Ovary (tissue), 9 donors: ENCODE results near the gene BRAP. TPM values are rescaled to one million over a fixed set of nuclear protein-coding genes. Genes with fewer than 3 reads are reported as not detected.
"Not testable (repeated sequence)": the region's sequence is repeated elsewhere in the genome, so short reads cannot be mapped to it uniquely, and the experiment has no call there.

Experiments used
- DNase-seq, 5 donors: peaks; one replicate each; pipeline ENCODE4 v3.0.0-alpha.2; 2019 to 2020
- H3K27ac ChIP-seq, 2 donors: fragments of 200-600 bp; one replicate each; pipeline versions ENCODE4 v1.5.1 to v1.8.0; 2019 to 2022
- H3K27me3 ChIP-seq: fragments of 200-600 bp; one replicate; pipeline ENCODE4 v1.8.0; 2022
- H3K36me3 ChIP-seq: fragments of 200-600 bp; sonication (generic); one replicate; pipeline ENCODE4 v1.5.1; 2019
- H3K4me1 ChIP-seq: one replicate; pipeline ENCODE4 v1.8.1; 2013; ENCODE audit warnings: mild to moderate bottlenecking, moderate library complexity; ENCODE audit not compliant: insufficient read depth
- H3K4me3 ChIP-seq: fragments of 200-600 bp; sonication (generic); one replicate; pipeline ENCODE4 v1.5.1; 2017
- H3K9me3 ChIP-seq, 2 donors: fragments of 200-600 bp in 1 of 2; sonication (generic) in 1 of 2; one replicate each; pipeline versions ENCODE4 v1.5.1 to v1.8.1; 2013 to 2019; ENCODE audit warnings: mild to moderate bottlenecking in 1 of 2, moderate library complexity in 1 of 2
- CTCF ChIP-seq, 3 donors: fragments of 450-650 bp in 2 of 3; fragments of 200-600 bp in 1 of 3; IDR thresholded peaks; one replicate each; pipeline versions ENCODE4 v1.5.1 to v1.8.0; 2016 to 2022; ENCODE audit warnings: antibody characterized with exemption in 3 of 3, mild to moderate bottlenecking in 1 of 3
- EP300 ChIP-seq: sonication (generic); formaldehyde crosslinking; IDR thresholded peaks from one replicate; pipeline ENCODE4 v1.6.1; 2017; ENCODE audit warnings: antibody characterized with exemption
- POLR2A ChIP-seq: fragments of 450-650 bp; IDR thresholded peaks from one replicate; pipeline ENCODE4 v1.6.1; 2017; ENCODE audit warnings: antibody characterized with exemption, mild to moderate bottlenecking, moderate library complexity
- WGBS, 3 donors: extraction: QIAGEN DNeasy Blood & Tissue Kit in 1 of 3; methylation state at CpG; one replicate each; pipeline versions ENCODE4 v1.1.5 to v1.1.7; 2013 to 2017; 5-methylcytosine and 5-hydroxymethylcytosine counted together
- intact Hi-C, 4 donors: fragments of 100-400 bp; cut with DNase I; formaldehyde crosslinking; loops; one replicate each; pipeline versions ENCODE4 v1.11.0 to v1.15.1; 2022 to 2023
- polyA plus RNA-seq, 2 donors: library from polyadenylated mRNA; stranded (reverse); fragments of 200-250 nt in 1 of 2; fragments of 350-450 nt in 1 of 2; fragmentation: Illumina TruSeq in 1 of 2; extraction: RNeasy Lipid Tissue Mini Kit (QIAGEN cat#74804) in 1 of 2; gene quantifications; one replicate each; pipeline ENCODE4 v1.2.3, GENCODE V29; 2013 to 2014
- total RNA-seq, 7 donors: library from RNA; depleted of rRNA in 2 of 7; stranded (reverse); fragments of >200 nt in 2 of 7; fragmentation: NEBNext Ultra II Directional in 3 of 7; extraction: Animal tissue kit (Norgen Biotek cat#: 25700) in 3 of 7; gene quantifications; one replicate each; pipeline versions ENCODE4 v1.1.0 to v1.2.4, GENCODE V29; 2016 to 2023
- donor health status: DM: no; HTN: no; CAD: no; lungs with moderate emphysema.
- donor health status: DM: no; HTN: no; CAD: no.
- donor health status: Bipolar disorder and iron deficiency.
- donor health status: DM: yes; HTN: yes; CAD: no.
- donor health status: DM: no; HTN: no; CAD: no.
- donor health status: DM: yes; HTN: yes; CAD: no.

Gene BRAP
- total and polyA plus RNA-seq, 9 donors: 9.5 to 24.4 (median 16.9) TPM

GRCh38 chr12:111686574-111687105 is 884 bp upstream of the BRAP start:
- intact Hi-C loops: loop anchor here in 1 of 4 donors (10.0 kb wide), 1 partner anchor 292 kb away; no protein-coding TSS in a partner anchor
- H3K27ac ChIP-seq: no peak overlapping the region
- TF ChIP-seq POLR2A (no peak), CTCF (IDR thresholded peaks at IDR 0.05) (no peak), EP300 (no peak)
- peaks cover 9% of the 10 kb centered on the region for H3K4me1 ChIP-seq
- no peak for DNase-seq
- peak overlapping the region; percentile 93 for H3K4me3 ChIP-seq
- no peaks in the 10 kb centered on the region for H3K36me3 ChIP-seq
- no peaks in the 10 kb centered on the region for H3K27me3 ChIP-seq
- H3K9me3 ChIP-seq: no peaks in the 10 kb centered on the region
- WGBS, 3 donors: 6 to 17% (median 11%) methylated on average over 15 of the region's 15 CpGs

DNA sequence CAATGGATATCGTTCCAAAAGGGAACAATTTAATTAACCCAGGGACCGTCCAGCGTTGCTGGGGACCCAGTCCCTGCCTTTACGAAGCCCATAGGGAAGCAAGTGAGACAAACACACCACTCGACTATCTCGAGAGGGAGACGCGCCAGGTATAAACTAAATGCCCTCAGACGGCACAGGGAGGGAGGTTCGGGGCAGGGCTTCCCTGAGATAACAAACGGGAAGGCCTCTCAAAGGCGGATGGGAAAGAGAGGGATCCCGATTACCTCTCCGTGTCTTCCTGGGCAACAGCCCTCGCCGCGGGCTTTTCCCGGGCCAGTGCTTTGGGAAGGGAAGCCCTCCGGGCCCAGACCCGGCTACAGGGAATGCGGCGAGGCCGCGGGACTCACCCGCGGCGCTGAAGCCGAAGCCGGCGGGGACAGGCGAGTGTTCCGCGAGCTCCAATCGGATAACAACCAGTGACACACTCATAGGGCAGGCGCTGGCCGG is 390 bp downstream of the BRAP start:
- TF ChIP-seq POLR2A: no peak
- no peak for TF ChIP-seq CTCF (IDR thresholded peaks at IDR 0.05)
- TF ChIP-seq EP300: no peak
- H3K4me1 ChIP-seq: peaks cover 9% of the 10 kb centered on the region
- no peaks in the 10 kb centered on the region for H3K9me3 ChIP-seq
- peak overlapping the region; percentile 15 to 61 for H3K27ac ChIP-seq
- DNase-seq: no peak
- intact Hi-C loops: loop anchor here in 1 of 4 donors (10.0 kb wide), 1 partner anchor 291 kb away; no protein-coding TSS in a partner anchor
- peak overlapping the region; percentile 93 for H3K4me3 ChIP-seq
- WGBS, 3 donors: 0 to 1% (median 1%) methylated on average over 18 to 36 of the region's 36 CpGs
- H3K36me3 ChIP-seq: no peaks in the 10 kb centered on the region
- H3K27me3 ChIP-seq: no peaks in the 10 kb centered on the region

DNA sequence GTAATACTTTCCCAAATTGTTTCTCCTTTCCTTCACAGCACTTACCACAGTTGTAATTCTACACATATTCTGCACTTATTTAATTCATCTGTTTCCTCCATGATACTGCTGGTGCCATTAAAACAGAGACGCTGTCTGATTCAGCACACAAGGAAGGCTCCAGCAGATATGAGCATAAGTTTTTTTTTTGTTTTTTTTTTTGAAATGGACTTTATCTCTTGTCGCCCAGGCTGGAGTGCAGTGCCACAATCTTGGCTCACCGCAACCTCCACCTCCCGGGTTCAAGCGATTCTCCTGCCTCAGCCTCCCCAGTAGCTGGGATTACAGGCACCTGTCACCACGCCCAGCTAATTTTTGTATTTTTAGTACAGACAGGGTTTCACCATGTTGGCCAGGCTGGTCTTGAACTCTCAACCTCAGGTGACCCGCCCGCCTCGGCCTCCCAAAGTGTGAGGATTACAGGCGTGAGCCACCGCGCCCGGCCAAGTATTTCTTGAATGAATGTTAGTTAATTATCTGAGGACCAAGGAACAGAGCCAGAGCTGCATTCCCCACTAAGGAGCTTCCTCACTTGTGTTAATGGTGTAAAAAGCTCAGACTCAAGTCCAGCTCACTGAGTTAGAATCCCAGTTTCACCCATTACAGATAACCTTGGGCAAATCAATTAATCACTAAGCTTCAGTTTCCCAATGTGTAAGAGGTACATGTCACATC is 1.1 kb downstream of the BRAP start:
- WGBS, 3 donors: 69 to 77% (median 70%) methylated on average over 13 of the region's 13 CpGs
- intact Hi-C loops: loop anchor here in 1 of 4 donors (10.0 kb wide), 1 partner anchor 290 kb away; no protein-coding TSS in a partner anchor
- not testable (repeated sequence) for H3K36me3 ChIP-seq

DNA sequence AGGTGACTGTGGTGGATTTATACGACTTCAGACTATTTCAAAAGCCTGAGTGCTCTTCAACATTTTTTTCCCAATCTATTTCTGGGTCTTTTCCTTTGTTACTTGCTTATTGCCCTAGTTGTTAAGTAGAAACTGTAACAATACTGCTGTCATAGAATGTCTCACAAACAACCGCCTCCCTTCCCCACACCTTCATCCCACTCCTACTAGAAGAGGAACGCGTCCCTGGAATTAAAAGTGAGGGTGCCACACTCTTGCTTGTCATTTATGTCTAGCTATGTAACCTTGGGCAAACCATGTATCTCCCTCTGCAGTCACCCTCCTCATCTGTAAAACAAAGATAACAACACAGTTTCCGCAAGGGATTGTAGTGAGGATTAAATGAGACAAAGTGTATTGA is 8.6 kb downstream of the BRAP start:
- intact Hi-C loops: loop anchor here in 1 of 4 donors (10.0 kb wide), 1 partner anchor 142 kb away; no protein-coding TSS in a partner anchor

More for the DNA sequence above, 1.1 kb downstream of the BRAP start:
- not testable (repeated sequence) for H3K27me3 ChIP-seq, H3K9me3 ChIP-seq, H3K27ac ChIP-seq, H3K4me1 ChIP-seq
- peak in 1 of 5 donors; percentile 23 for DNase-seq
- H3K4me3 ChIP-seq: peak overlapping the region; percentile 93

More for the DNA sequence above, 8.6 kb downstream of the BRAP start:
- no peak for TF ChIP-seq CTCF (IDR thresholded peaks at IDR 0.05)
- TF ChIP-seq EP300: no peak
- no peak for TF ChIP-seq POLR2A
- Histone ChIP-seq H3K27ac (no peak overlapping the region), H3K4me1 (no peaks in the 10 kb centered on the region), H3K27me3 (no peaks in the 10 kb centered on the region), H3K4me3 (no peak overlapping the region), H3K36me3 (no peaks in the 10 kb centered on the region), H3K9me3 (no peaks in the 10 kb centered on the region)
- no peak for DNase-seq
- WGBS, 3 donors: 87 to 92% (median 92%) methylated on average over 5 of the region's 5 CpGs
